Anterior cingulate cortex (tissue), 58 donors: Measurements from ENCODE around the gene OBI1.

Experiments used
- DNase-seq, 58 donors: peaks; one replicate each; lab custom pipeline; 2025; lab: John Stamatoyannopoulos, UW

The OBI1 gene

DNA sequence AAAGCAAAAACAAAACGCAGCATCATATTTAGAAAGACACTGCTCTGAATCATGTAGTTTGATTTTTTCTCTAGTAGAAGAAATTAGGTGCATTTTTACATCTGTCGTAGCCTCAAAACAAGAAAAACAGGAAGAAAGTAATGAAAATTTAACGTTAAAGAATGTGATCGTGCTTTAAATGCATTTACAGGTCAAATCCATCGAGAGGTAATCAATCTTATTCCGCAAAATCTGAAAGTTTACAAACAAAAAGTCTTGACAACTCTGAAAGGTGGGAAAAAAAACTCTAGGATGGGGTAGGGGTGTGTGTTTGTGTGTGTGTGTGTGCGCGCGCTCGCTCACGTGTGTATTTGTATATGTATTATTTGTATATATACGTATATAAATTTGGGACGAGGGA, 65.8 kb downstream of the OBI1 start:
- DNase-seq: no peak

DNA sequence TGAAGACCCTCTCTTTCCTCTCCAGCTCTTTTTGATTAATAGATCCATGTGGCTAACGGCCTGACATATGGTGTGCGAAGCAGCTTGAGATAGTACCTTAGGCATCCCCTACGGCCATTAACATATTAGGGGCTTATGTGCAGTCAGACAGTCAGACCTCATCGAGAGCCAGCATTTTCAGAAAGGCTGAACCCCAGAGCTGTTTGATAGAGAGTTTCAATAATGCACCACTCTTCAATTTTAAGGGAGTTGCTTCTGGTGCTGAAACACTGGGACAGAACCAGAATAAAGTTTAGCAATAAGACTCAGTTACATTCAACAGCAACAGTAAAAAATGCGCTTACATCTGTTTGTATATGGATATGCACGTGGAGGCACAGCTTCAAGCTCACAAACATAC, 66.4 kb downstream of the OBI1 start:
- no peak for DNase-seq

DNA sequence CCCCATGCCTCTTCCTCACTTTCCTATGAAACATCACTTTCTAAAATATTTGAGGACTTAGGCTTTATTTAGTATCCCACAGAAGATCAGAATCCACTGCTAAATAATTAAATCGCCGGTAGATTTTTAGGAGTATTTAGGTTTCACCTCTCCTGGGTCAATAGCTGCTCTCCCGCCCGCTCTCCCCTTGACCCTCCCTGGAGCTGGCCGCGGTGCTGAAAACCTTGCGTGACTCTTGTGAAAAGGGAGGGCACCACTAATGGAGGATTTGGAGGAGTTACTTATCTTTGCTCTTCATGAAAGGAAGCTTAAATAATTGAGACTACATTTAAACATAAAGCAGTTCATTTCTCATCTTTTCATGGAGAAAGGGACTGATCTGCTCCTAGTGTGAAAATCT, 69.7 kb downstream of the OBI1 start:
- DNase-seq: no peak

DNA sequence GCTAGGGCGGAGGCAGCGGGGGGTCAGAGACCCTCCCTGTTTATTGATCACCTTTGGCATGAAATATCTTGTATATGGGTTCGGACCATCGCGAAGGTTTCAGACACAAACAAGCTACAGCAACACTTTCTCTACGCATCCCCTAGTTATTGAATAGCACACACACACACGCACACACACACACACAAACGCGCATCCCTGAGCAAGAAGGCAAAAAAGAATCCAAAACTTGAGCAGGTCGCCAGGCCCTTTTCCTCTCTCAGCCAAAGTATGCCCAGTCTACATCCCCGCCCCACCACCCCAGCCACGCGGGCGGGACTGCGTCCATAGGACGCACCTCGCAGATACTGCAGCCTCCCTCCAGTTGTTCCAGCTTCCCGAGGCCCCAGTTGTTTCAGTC, 71.6 kb downstream of the OBI1 start:
- no peak for DNase-seq

DNA sequence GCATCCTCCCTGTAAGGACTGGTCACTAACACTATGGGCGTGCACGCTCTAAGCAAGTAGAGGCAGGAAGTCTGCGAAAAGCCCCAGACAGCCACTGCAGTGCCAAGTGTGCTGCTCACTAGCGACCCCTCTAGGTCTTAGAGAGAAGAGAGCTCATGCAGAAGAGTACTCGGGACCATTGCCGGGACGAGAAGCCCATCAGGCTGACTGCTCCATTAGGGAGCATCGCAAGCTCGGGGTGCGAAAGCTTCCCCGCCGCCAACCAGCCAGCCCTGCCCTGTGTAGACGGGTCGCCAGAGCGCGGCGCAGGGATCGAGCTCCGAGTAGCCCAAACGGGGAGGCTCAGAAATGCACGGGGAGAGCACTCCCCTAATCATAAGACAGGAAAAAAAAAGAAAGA, 72.2 kb downstream of the OBI1 start:
- no peak for DNase-seq

DNA sequence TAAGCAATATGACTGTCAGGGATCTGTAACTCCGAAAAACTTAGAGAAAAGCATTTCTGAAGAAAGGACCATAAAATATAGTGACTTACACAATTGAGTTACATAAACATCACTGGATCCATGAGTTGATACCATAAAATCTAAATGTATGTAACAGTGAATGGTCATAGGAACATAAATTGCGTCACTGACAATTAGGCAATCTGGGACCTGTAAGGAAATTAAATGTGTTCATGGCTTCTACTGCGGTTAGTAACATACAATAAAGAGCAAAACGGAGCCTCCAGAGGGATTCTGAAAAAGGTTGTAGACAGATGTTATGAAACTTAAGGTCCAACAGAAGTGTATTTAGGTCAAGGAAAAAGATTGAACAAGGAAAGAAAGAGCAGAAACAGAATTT, 82.7 kb downstream of the OBI1 start:
- DNase-seq: no peak

DNA sequence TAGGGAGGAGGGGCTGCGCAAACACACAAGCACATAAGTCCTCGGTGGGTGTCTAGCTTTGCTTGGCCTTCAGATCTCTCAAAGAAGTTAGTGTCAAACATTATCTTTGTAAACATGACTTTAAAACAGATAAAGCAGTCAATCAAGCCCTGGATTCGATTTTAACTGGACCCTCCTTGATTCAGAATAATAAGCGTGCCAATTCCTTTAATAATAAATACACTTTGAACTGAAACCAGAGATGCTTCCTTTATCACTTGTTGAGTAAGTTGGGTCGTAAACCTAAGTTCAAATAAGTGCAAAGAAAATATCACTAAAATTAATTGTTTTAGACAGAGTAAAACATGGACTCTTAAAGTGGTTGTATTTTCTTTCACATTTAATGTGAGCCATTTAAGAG, 86.5 kb downstream of the OBI1 start:
- DNase-seq: no peak

DNA sequence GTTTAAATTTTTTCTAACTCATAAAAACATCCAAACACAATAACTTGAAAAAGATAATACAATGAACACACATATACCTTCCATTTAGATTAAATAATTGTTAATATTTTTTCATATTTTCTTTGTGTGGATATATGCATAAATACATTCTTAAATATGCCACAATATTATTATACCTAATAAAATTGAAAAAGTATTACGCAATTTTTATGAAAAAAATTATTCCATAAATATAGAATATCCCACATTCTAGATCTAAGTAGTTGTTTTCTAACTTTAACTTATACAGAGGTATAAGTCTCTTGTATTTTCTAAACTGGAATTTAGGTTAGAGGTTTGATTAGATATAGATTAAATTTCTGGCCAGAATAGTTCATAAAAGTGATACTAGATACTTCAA, 89.9 kb downstream of the OBI1 start:
- no peak for DNase-seq

DNA sequence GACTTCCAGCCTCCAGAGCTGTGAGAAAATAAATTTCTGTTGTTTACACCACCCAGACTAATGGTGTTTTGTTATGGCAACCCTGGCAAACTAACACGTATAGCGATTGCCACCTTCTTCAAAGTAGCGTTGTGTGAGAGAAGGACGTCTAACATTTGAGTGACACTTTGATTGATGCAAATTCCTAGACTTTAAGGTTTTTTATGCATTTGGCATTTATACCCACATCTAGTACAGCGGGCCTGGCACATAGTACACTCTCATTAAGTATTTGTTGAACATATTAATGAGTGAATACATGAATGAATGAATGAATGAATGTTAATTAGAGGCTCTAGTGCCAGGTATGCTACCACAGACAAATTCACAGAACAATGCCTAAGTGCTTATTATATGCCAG, 92.3 kb downstream of the OBI1 start:
- DNase-seq: no peak
